HG02884 (cell line): Measurements from ENCODE around the gene ACE.

Source experiments
- ATAC-seq: cut with Tn5 transposase; IDR thresholded peaks from one replicate; pipeline ENCODE4 v1.9.1; 2021; ENCODE audit warnings: mild to moderate bottlenecking, moderate library complexity; ENCODE audit not compliant: unreplicated experiment

The ACE gene

DNA sequence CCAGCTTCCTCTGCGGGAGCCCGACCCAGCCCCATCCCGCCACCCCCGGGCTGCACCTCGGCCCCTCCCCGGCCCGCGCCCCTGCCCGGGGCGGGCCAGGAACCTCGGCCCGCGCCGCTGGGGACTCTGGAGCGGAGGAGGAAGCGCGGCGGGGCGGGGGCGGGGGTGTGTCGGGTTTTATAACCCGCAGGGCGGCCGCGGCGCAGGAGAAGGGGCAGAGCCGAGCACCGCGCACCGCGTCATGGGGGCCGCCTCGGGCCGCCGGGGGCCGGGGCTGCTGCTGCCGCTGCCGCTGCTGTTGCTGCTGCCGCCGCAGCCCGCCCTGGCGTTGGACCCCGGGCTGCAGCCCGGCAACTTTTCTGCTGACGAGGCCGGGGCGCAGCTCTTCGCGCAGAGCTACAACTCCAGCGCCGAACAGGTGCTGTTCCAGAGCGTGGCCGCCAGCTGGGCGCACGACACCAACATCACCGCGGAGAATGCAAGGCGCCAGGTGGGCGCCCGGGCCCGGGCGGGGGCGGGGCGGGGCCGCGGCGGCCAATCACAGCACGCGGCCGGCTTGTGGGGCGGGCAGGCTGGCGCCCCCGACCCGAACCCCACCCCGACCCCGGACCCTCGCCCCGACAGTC, at the start of gene ACE:
Gene ACE (plus strand): TSS at position 208 of the 626 bp plus-strand sequence. CDS start 34 bp downstream, at position 242.
- ATAC-seq, result no peak

DNA sequence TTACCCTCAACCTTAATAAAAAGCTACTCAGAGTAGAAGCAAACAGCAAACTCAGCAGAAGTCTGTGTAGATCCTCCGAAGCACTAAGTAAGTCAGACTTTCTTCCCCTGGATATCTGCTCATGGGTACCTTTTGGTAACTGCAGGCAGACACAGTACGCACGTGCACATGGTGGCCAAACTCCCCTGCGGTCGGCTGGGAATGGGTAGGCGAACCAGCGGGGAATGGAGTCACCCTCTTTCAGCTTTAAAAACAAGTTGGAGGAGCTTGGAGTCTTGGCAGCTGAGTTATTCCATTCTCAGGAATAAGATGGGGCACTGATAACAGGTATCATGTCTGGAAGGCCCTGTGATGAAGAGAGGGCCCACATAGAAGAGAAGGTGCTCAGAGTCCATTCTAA, 47.1 kb upstream of the ACE start:
- ATAC-seq, result no peak

DNA sequence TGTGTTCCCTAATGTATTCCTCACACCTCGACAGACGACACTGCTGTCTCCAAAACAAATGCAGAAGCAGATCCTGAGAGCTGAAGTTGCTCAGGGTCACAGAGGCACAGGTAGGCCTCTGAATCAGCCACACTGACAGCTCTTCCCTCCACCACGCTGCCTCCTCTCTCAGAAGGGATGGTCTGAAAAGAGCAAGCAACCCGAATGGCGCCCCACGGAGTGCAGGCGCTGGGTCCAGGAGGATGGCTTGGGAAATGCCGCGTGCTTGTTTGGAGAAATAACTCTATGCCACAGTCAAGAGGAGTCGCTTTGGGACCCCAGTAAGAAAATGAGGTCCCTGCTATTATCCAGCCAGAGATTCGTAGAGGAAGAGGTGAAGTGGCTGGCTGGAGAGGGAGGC, 46.6 kb upstream of the ACE start:
- ATAC-seq, result no peak

DNA sequence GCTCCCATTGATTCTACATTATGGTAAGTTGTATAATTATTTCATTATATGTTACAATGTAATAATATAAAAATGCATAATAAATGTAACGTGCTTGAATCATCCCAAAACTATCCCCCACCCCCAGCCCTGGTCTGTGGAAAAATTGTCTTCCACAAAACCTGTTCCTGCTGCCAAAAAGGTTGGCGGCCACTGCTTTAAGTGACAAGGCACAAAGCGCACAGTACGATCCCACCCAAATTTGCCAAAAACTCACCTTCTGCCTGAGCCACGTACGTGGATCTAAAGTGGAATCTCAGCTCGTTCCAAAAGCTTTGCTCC, 45.3 kb upstream of the ACE start:
- ATAC-seq, result no peak

DNA sequence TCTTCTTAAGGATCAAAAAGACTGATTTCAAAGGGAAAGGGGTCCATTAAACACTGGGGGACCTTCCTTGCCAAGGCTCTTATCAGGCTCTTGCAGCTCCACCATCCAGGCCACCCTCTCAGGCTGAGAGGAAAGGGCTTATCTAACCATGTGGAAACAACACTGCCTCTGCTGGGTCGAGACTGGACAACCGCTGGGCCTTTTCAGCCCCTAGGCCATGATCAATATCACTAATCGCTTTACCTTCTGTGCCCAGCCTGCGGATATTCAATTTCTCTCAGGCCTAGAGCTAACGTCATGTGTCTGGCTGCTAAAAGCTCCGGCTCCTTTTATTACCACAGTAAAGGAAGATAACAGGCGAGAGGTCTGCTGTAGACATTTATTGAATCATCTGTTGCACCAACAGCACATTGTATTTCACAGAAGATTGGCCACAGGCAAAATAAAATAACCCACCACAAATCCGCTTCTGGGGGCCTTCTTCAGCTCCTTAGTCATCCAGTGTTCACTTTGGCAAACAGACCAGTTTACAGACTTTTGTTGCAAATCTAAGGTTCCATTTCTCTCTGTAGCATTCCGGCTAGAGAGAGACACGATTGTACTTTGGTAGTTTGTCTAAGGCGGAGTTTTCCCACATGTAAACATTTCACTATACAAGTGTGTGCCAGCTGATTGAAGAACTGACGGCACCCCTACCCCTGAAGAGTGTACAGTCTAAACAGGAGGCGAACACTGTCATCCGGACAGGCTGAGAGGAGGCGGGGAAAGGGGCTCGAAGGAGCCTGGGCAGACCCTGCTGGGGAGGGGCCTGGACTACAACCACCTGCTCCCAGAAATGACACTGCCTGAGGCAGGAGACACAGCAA, 44.7 kb upstream of the ACE start:
- no peak for ATAC-seq

DNA sequence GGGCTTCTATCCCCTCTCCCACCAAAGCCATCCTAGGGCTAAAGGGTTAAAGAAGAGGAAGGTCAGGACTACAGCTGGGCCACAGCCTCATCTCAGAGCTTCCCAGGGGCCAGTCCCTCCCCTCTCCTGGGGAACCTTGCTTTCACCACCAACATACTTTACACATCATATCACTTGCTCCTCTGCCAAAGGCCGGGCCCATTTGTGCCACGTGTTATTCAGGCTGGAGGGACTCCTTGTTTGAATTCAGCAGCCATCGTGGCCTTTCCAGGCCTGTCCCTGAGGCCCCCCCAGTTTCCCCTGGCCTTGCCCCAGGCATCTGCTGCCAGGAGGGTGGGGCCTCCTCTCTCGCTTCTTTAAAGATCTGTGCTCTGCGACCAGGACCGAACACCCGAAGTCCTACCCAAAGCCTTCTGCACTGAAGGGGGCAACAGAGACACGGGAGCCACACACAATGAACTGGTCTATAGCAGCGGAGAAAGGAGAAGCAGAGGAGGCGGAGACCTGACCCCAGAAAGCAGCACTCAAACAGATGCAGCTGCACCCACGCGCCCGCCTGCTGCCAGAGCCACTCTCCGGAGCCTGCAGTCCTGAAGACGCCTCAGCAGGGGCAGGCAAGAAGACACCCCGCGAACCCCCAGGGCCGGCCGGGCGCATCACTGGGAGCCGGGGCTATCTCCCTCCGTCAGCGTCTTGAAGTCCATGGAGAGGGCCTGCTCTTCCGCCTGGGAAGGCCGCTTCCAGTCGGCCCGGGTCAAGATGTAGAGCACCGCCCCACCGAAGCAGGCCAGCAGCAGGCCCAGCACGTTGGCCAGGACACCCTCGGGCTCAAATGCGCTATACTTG, 42.9 kb upstream of the ACE start:
- ATAC-seq, result no peak

DNA sequence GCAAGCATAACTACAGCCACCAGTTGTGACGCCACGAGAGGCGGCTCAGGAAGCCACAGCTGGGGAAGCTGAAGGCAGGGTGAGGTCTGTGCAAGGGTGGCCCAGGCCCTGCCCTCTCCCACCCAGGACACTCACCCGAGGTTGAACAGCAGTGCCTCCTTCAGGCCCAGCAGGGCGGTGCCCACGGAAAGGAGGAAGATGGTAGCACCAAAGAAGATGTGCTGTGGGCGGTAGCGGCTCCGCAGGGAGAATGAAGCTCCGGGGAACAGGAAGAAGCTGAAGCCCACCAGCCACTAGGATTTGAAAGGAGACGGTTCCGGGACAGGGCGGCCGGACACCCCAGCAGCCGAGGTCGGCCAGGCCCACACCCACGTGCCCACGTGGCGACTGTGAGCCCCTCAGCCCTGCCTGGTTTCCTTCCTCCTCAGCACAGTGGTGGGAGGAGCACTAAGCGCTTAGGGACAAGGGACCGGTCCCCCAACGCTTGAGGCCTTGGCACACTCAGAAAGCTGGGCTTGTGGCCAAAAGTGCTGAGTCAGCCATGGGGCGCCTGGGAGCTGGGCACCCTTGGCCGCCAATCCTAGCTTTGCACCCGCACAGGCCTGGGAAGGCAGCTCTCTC, 41.8 kb upstream of the ACE start:
- ATAC-seq, result no peak

DNA sequence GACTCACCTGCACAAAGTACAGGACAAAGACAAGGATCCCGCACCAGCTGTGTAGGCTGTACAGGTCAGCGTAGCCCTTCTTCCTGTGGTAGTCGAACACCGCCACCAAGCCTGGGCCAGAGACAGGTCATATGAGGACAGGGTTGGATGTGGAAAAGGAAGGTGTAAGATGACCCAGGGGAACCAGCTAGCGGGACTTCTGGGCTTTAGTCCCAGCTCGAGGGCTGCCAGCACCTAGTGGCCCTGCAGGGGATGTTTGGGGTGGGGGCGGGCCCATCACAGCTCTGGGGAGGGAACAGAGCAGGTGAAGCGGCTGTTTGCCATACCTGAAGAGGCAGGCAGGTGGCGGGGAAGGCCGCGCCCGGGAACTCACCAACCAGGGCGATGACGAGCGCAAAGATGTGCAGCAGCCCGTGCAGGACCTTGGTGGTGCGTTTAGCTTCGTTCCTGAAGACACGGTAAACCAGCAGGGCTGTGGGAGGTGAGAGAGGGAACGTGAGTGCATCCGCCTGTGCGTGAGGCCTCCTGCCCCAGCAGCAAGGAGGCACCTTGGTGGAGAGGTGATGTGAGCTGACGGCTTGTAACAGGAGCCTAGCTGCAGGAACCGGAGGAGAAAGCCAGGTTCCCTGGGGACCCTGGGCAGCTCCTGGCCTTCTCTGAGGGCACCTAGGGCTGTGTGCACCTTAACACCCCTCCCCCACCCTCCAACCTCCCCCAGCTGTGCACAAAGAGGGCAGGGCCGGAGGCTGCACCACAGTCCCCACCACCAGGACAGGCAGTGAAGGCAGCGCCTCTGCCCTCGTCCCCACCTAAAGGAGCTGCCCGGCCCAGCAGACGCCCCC, 41.0 kb upstream of the ACE start:
- ATAC-seq, result no peak

DNA sequence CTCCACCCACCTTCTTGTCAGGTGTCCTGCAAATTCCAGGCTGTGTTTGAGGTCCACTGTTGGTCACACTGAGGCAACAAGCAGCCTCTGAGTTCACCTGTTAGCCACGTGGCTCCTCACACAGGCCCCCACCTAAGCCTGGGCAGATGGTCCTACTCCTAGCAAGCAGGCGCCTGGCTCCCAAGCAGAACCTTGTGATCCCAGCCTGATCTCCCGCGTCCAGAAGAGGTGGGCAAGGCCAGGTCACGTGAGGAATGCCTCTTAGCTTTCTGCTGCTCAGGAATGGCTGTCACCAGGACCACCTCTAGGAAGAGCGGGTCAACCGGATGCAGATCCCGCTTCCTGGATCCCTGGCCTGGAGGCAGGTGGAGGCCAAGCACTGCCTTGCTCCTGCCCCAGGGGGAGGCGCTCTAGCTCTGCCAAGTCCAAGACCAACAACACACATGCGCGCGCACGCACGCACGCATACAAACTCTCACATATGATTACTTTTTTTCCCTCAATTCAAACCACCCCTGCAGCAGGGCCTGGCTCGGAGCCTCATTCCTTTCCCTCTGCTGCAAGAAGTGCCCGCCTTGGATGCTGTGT, 40.2 kb upstream of the ACE start:
- ATAC-seq, result no peak

DNA sequence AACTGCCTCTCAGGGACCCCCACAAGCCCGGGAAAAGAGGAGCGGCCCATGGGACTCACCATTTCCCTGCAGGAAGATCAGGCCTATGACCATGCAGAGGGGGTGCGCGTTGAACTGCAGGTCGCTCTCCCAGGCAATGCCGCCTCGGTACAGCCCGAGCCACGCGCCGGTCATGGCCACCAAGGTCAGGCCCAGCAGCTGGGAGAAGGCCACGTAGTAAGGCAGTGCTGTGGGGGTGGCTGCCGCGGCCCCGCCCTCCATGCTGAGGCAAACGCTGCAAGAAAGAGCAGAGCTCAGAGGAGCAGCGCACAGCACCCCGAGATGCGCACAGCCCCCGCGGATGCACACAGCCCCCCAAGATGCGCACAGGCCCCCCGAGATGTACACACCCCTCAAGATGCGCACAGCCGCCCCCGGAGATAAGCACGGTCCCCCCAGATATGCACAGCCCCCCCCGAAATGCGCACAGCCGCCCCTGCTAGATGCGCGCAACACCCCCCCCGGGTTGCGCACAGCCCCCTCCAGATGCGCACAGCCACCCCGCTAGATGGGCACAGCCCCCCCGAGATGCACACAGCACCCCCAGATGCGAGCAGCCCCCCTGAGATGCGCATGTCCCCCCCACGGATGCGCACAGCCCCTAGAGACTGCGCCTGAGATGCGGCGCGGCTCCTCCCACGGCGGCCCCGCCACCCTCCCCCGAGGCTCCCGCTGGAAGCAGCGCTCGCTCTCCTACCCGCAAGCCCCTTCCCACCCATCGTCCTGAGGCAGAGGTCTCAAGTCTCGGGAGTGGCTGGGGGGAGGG, 39.4 kb upstream of the ACE start:
- no peak for ATAC-seq

DNA sequence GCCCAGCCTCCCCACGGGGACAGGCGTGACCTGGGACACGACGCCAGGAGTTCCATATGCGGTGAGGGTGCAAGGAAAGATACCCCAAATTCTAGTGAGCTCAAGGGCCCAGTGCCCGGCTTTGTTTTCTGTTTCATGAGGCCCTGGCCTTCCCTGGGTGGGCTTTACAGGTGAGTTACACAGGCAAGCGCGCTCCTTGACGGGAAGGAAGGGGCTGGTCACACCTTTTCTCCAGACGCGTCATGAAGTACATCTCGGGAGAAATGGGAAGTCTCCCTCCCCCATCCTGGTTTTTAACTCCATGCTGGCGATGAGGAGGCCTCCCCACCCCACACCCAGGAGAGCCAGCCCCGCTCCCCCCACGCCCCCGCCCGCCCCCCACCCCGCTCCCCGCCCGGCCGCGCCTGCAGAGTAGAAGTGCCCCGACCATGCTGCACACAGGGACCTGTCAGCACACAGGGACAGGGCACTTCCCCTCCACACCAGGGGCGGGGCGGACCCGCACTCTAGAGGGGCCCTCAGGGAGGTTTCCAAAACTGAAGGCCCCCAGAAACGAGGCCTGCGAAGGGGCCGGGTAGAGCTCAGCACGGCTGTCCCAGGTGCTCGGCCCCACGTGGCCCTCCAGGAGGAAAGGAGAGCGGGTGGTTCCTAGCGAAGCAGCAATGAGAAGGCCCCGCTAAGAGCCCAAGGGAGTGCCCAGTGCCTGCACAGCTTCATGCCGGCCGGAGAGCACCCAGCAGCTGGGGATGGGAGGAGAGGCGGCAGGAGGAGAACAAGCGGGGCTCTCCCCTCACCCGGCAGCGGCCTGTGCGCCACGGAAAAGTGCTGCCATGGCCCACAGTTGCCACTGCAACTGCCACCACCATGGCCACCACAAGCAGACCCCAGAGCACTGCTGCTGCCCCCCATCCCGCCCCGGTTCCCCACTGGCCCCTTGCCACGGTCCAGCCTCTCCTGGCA, 38.5 kb upstream of the ACE start:
- ATAC-seq, result no peak

DNA sequence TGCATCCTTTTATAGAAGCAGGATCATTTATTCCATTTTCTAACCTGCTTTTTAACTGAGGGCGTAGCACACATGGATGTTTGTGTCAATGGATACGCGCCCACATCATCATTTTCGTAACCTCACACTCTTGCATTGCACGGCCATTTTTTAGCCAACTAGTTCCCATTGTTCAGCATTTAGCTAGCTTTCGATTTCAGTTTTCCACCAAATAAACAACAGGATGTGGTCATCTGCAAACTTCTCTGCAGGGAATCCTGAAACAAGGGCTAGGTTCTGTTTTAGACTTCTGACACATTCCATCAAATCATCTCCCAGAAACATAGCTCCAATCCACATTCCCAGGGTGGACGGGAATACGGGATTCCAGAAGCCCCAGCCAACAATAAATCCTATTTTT, 37.2 kb upstream of the ACE start:
- no peak for ATAC-seq

DNA sequence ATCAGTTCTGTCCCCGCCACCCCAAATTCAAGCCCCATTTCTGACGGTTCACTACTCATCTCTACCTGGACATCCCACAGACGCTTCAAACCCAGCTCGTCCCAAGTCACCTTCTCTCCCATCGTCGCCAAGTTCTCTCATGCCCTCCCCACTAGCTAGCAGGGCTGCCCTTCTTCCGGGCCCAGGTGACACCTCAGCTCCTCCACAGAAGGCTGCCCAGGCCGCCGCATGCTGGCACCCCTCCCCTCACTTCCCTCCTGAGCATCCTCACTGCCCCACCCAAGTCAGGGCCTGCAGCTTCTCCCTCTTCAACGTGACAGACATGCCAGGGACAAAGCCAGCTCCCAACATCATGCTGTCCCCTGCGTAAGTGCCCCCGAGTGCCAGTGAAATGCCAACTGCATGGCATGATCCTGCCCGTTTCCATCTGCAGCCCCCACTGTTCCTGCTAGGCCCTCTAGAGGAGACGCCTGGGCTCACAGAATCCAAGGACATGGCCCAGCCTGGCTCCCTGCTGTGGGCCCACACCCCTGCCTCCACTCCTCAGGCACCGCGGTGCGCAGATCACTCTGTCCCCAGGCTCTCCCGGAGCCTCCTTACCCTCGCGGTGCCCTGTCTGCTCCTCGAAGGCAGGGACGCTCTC, 36.6 kb upstream of the ACE start:
- no peak for ATAC-seq

DNA sequence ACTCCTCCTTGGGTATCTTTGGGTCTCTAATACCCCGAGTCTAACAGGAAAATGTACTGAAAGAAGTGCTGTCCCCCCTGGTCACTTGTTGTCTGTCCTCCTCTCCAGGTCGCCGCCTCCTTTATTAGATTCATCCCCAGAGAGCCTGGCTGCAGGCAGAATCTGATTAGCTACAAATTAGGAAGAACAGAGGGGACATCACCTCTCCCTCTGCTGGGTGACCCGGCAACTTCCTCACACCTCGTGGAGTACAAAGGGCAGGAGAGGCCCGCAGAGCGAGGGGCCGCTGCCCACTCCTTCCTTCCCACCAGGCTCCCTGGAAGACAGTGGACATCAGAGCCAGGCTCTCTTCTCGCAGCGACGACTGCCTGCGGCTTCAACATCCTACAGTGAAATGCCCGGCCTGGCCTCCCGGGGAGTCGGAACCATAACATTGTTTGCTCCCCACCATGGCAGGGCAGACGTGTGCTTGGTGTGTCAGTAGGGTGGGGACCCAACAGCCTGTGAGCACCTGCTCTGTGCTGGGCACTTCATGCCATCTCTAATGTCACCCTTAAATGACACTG, 36.0 kb upstream of the ACE start:
- no peak for ATAC-seq

DNA sequence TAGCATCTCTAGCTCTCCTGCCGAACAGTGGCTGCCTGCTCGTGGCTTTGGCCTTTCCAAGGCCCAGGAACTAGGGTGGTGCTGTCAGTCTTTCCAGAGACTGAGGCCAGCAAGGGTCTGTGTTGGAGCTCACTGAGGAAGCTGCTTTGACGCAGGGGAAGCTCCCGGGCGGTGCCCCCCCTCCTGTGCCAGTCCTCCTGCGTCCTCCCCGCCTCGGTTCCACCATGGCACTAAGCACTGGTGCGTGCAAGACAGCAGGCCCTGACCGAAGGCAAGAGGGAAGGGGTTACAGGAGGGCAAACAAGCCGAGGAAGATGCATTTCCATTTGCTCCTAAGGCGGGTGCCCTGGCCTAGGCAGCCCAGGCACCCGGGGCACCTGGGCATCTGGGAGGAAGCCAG, 35.2 kb upstream of the ACE start:
- no peak for ATAC-seq

DNA sequence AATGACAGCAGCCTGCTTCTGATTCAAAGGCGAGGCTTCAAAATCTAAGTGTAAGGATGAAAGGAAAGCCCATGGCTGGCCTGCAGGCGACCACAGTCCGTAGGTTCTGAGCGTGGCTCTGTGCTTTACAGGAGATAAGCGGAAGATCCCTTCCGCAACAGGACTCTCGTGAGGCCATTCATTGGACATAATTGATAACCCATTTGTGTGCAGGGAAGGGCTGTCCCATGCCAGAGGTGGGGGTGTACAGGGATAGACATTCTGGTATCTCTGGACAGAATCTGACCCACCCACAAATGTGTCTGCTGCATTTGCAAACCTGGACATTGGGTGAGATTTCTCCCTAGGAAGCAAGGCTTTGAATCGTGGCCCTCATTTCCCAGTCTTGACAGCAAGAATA, 34.8 kb upstream of the ACE start:
- ATAC-seq, result no peak

DNA sequence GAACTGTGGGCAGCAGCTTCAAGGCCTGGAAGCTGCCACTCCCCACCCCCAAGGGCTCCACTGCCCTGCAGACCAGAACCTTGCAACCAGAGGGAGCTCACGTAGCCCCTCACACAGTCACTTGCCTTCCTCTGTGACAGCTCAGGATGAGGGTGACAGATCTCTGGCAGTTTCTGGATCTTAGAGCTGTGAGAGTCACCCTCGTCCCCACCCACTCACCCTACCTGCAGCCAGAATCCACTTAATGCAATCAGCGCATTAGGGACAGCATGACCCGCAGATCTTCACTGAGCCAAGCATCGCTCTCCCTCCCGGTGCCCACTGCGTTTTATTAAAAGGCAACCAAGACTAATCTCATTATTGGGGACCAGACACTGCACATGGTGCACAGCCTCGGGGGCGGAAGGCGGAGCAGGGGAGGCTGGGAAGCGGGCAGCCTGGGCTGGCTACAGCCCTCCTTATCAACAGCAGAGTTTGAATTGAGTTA, 34.3 kb upstream of the ACE start:
- no peak for ATAC-seq
